ENCODE results near the gene ANKRD40CL. TPM values are rescaled to one million over a fixed set of nuclear protein-coding genes. Genes with fewer than 3 reads are reported as not detected.

Gene ANKRD40CL
- total RNA-seq, 2 donors from 2014 or later = not detected

GRCh38 chr17:50719924-50720794 lies 47.2 kb downstream of the ANKRD40CL start:
- no peak for DNase-seq
- peaks cover 13% of the 10 kb centered on the region for H3K36me3 ChIP-seq (ENCODE audit: control insufficient read depth, insufficient read depth, low read length)
- Mint-ChIP-seq H3K36me3 (ENCODE audit: low read depth) (peaks cover 2% of the 10 kb centered on the region), H3K4me3 (peak overlapping the region; percentile 94), H3K9me3 (no peaks in the 10 kb centered on the region), H3K4me1 (peaks cover 19% of the 10 kb centered on the region), H3K27ac (peak overlapping the region; percentile 100), H3K27me3 (ENCODE audit: insufficient read depth) (no peaks in the 10 kb centered on the region)
- H3K9me3 ChIP-seq (ENCODE audit: control insufficient read depth, low read length) = no peaks in the 10 kb centered on the region
- WGBS, 2 experiments (ENCODE audit: insufficient coverage in 1 of 2, insufficient read length in 1 of 2) = 0% methylated on average over 18 to 25 of the region's 25 CpGs
- H3K27ac ChIP-seq (ENCODE audit: low read depth, low read length) = peak overlapping the region; percentile 99
- peak overlapping the region; percentile 100 for H3K4me3 ChIP-seq (ENCODE audit: low read length)
- TF ChIP-seq CTCF (conservative IDR thresholded peaks at IDR 0.05) = no peak
- no peaks in the 10 kb centered on the region for H3K4me1 ChIP-seq (ENCODE audit: control insufficient read depth, insufficient read depth, low read length)
- H3K9ac ChIP-seq (ENCODE audit: extremely low read depth, low read length, poor library complexity, severe bottlenecking) = peak overlapping the region; percentile 98
- H3K27me3 ChIP-seq (ENCODE audit: control insufficient read depth, insufficient read depth, low read length, poor library complexity, severe bottlenecking) = no peaks in the 10 kb centered on the region

- H3K4me3 Mint-ChIP-seq = peak within 1 kb of the TSS; percentile 94
- no peak for TF ChIP-seq CTCF (conservative IDR thresholded peaks at IDR 0.05)
- Histone ChIP-seq H3K27me3 (ENCODE audit: control insufficient read depth, insufficient read depth, low read length, poor library complexity, severe bottlenecking) (no peaks in the 10 kb centered on the region), H3K4me3 (ENCODE audit: low read length) (peak within 1 kb of the TSS; percentile 100), H3K9me3 (ENCODE audit: control insufficient read depth, low read length) (no peaks in the 10 kb centered on the region), H3K4me1 (ENCODE audit: control insufficient read depth, insufficient read depth, low read length) (no peaks in the 10 kb centered on the region), H3K36me3 (ENCODE audit: control insufficient read depth, insufficient read depth, low read length) (peaks cover 12% of the 10 kb centered on the region), H3K9ac (ENCODE audit: extremely low read depth, low read length, poor library complexity, severe bottlenecking) (peak within 1 kb of the TSS; percentile 98), H3K27ac (ENCODE audit: low read depth, low read length) (peak within 1 kb of the TSS; percentile 99)
- DNase-seq = peak; percentile 99
- H3K27ac Mint-ChIP-seq = peak within 1 kb of the TSS; percentile 100
- H3K9me3 Mint-ChIP-seq = no peaks in the 10 kb centered on the region
- H3K36me3 Mint-ChIP-seq (ENCODE audit: low read depth) = peaks cover 2% of the 10 kb centered on the region
- 6 to 10% methylated on average over 48 to 76 of the region's 76 CpGs for WGBS, 2 experiments (ENCODE audit: insufficient coverage in 1 of 2, insufficient read length in 1 of 2)
- peaks cover 19% of the 10 kb centered on the region for H3K4me1 Mint-ChIP-seq
- no peaks in the 10 kb centered on the region for H3K27me3 Mint-ChIP-seq (ENCODE audit: insufficient read depth)
These were observed 48.0 kb downstream of the ANKRD40CL start, which contains the start of gene LUC7L3 for GRCh38 chr17:50719144-50719923. LUC7L3 (plus strand) TSS chr17:50719603; CDS start chr17:50719733, 130 bp downstream.

- Histone ChIP-seq H3K27me3 (ENCODE audit: control insufficient read depth, insufficient read depth, low read length, poor library complexity, severe bottlenecking) (no peaks in the 10 kb centered on the region), H3K4me1 (ENCODE audit: control insufficient read depth, insufficient read depth, low read length) (no peaks in the 10 kb centered on the region), H3K9ac (ENCODE audit: extremely low read depth, low read length, poor library complexity, severe bottlenecking) (no peak overlapping the region), H3K27ac (ENCODE audit: low read depth, low read length) (no peak overlapping the region), H3K36me3 (ENCODE audit: control insufficient read depth, insufficient read depth, low read length) (no peaks in the 10 kb centered on the region), H3K4me3 (ENCODE audit: low read length) (no peak overlapping the region), H3K9me3 (ENCODE audit: control insufficient read depth, low read length) (no peaks in the 10 kb centered on the region)
- no peaks in the 10 kb centered on the region for H3K36me3 Mint-ChIP-seq (ENCODE audit: low read depth)
- H3K4me3 Mint-ChIP-seq = no peak overlapping the region
- H3K27me3 Mint-ChIP-seq (ENCODE audit: insufficient read depth) = no peaks in the 10 kb centered on the region
- no peak overlapping the region for H3K27ac Mint-ChIP-seq
- no peak for TF ChIP-seq CTCF (conservative IDR thresholded peaks at IDR 0.05)
- WGBS, 2 experiments (ENCODE audit: insufficient coverage in 1 of 2, insufficient read length in 1 of 2) = 87 to 89% methylated on average over 3 of the region's 3 CpGs
- no peak for DNase-seq
- peaks cover 4% of the 10 kb centered on the region for H3K4me1 Mint-ChIP-seq
- H3K9me3 Mint-ChIP-seq = no peaks in the 10 kb centered on the region
These were observed 51.8 kb downstream of the ANKRD40CL start for GRCh38 chr17:50715471-50715870.
